HG03039 (cell line): ENCODE data around the gene CDK5RAP2.

ENCODE experiments used
- ATAC-seq: cut with Tn5 transposase; IDR thresholded peaks from one replicate; pipeline ENCODE4 v1.9.1; 2021; ENCODE audit warnings: mild to moderate bottlenecking, moderate library complexity; ENCODE audit not compliant: unreplicated experiment

CDK5RAP2 gene

DNA sequence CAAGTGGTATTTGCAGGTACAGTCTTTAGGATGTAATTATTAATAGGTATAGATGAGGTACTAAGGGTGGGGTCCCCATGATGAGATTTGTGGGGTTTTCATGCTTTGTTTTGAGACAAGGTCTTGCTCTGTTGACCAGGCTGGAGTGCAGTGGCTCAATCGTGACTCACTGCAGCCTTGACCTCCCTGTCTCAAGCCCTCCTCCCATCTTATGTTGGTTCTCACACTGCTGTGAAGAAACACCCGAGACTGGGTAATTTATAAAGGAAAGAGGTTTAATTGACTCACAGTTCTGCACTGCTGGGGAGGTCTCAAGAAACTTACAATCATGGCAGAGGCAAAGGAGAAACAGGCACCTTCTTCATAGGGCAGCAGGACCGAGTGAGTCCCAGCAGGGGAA is 217.5 kb downstream of the CDK5RAP2 start:
- no peak for ATAC-seq

DNA sequence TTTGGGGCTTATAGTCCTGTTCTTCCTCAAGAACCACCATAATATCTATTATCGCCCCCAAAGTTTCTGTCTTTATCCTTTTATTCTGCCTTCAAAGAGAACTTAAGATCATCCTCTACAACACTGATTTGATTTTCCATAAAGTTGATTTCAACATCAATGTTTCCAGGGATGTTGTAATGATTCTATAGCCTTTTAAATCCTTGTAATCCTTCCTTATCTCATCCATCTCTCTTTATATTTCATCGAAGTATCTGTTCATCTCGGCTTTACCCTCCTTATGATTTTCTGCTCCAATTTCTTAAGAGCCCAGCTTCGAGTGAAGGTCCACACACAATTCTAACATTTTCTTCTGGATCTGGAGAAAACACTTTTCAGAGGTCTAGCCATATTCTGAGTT is 218.4 kb downstream of the CDK5RAP2 start:
- no peak for ATAC-seq

DNA sequence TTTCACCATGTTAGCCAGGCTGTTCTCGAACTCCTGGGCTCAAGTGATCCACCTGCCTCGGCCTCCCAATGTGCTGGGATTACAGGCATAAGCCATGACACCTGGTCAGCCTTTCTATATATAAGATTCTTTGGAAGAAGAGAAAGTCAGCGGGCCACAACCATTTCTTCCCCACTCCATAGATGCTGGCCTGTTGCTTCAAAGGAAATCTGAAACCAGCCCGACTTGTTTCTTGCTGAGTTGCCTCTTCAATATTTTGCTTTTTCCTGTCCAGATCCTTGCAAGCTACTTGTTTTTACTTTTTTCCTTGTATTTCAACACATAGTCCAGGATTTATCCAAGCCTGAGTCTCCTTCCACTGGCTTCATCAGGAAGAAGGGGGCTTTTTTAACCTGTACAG is 219.5 kb downstream of the CDK5RAP2 start:
- no peak for ATAC-seq

DNA sequence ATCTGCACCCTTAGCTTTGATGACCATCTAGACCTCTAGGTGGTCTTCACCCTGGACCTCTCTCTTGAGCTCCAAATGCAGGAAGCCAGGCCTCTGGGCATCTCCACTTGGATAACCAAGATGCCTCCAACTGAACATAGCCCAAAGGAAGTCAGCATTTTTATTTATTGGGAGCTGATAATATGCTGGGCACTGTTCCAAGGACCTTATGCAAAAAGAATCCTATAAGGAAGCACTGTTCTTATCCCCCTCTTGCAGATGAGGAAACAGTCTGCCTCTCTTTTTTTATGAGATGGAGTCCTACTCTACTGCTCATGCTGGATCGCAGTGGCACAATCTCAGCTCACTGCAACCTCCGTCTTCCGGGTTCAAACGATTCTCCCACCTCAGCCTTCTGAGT is 219.9 kb downstream of the CDK5RAP2 start:
- ATAC-seq, result no peak

DNA sequence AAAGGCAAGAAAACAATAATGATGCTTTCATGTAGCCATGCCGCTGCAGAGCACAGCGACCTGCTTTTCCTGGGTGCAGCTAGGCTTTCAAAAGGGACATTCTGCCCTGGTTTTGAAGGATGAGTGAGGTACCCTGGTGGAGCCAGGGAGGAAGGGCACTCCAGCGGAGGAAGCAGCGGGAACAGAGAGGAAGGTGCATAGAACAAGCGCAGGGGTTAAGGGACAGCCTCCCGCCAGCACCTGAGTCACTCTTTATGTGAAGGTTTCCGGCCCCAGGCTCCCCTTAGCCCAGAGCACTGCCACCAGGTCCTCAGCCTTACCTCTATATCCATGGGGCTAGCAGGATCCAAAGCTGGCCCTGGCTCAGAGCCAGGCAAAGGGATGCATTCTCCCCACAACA is 221.1 kb downstream of the CDK5RAP2 start:
- ATAC-seq, result no peak

DNA sequence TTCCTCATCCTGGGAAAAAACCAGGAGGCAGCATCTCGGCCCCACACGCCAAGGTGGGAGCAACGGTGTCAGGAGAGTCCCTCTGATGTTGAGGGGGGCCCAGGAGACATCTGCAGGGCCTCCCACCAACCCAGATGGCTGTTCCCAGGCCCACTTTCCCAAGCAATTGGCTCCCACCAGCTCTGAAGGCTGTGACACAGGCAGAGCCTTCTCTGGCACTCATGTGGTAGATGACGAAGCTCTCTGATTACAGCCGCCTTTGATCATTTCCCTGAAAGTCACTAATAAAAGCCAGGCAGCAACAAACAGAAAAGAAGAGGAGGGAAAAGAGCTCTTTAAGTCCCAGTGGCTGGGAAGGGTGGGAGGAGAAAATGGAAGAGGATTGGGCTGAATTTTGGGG is 226.5 kb downstream of the CDK5RAP2 start:
- no peak for ATAC-seq

DNA sequence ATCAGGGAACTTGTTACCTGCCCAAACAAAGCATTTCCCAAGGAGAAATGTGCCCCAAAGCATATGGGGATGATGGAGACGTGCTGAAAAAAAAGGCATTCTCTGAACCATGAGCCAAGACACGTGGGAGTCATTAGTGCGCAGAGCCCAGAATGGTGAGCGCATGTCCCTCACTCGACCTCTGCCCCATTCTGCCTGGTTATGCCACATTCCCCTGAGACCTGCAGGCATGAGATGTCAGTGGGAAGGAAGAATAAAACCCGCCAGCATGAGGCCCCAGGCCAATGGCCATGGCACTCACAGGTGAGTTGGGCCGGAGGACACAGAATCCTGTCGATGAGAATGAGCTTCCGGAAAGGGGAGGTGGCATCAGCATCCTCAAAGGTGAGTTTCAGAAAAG is 228.9 kb downstream of the CDK5RAP2 start:
- ATAC-seq, result no peak

DNA sequence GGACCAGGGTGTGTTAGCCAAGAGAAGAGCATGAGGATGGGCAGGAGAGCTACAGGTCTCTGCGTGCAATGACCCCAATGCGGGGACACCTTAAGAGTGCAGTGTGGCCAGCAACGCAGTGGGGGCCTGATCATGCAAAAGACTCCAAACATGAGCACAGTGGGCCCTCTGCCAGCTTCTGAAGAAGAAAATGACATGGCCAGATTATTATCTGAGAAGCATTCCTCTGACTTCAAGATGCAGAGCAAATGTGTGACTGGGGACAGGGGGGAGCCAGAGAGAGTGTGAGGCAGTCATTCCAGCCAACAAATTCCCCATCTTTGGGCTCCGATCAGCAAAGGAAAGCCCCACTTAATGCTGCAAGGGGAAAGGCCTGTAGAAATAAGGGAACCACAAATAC is 229.4 kb downstream of the CDK5RAP2 start:
- ATAC-seq, result no peak

DNA sequence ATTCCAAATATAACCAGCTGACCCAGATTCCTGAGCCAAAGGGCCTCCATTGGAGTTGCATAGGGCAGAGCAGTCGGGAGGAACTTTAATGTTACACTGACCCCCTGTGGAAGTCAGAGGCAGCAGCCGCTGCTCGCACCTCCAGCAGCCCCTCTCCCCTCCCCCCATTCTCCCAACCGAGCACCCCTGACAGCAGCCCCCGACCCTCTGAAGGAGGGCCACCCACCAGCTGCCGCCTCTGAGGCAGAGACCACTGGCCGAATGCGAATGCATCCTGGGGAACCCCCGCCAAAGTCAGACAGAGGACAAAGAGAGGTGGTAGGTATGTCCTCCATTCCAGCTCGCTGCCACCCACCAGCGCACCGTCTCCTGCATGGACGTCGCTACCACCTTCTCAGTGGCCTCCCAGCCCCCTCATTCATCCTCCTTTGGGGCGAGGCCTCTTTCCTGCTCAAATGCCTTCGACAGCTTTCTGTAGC is 231.0 kb downstream of the CDK5RAP2 start:
- ATAC-seq, result no peak

DNA sequence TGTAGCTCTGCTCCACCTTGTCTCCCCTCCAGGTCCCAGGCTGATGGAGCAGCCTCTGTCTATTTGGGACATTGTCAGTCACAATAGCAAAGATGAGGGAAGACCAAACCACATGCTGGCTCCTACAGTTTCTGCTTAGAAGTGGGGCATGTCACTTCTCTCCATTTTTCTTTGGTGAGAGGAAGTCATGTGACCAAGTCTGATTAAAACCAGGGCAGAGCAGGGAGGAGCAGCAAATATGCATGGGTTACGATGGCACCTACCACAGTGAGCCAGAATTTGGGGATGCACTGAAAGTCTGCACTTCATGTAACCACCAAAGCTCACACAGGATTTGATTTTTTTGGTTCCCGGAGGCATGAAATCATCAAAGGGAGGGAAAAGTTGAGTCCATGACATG is 234.6 kb downstream of the CDK5RAP2 start:
- ATAC-seq, result no peak

DNA sequence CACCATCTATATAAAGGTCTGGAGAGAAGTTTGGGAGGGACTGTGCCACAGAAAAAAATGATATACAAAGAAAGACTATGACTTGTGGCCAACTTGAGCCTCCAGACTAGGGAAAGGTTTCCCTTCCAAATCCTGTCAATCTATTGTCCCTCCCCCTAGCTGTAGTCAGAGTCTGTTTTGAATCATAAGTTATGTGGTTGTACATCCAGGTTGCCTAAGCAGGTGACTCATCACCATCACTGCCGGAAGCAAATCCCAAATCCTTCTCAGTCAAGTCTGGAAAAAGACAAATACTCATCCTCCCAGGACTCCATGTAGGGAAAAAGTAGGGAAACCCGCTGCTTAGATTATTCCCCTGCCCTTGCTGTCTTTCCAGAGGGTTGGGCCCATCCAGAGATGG is 235.7 kb downstream of the CDK5RAP2 start:
- no peak for ATAC-seq

DNA sequence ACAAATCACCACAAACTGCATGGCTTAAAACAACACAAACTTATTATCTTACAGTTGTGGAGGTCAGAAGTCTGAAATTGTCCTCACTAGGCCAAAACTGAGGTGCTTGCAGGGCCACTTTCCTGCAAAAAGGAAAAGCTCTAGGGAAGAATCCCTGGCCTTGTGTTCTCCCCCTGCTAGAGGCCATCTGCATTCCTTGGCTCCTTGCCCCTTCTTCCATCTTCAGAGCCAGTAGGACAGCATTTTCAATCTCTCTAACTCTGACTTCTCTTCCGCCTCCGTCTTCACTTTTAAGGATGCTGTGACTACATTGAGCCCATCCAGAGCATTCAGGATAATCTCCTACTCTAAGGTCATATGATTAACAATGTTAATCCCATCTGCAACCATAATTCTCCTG is 236.6 kb downstream of the CDK5RAP2 start:
- ATAC-seq, result no peak
